ENCODE data around the gene PRSS36.
A peak's percentile ranks its signal among the peaks of the same experiment; 100 is the strongest.

DNA sequence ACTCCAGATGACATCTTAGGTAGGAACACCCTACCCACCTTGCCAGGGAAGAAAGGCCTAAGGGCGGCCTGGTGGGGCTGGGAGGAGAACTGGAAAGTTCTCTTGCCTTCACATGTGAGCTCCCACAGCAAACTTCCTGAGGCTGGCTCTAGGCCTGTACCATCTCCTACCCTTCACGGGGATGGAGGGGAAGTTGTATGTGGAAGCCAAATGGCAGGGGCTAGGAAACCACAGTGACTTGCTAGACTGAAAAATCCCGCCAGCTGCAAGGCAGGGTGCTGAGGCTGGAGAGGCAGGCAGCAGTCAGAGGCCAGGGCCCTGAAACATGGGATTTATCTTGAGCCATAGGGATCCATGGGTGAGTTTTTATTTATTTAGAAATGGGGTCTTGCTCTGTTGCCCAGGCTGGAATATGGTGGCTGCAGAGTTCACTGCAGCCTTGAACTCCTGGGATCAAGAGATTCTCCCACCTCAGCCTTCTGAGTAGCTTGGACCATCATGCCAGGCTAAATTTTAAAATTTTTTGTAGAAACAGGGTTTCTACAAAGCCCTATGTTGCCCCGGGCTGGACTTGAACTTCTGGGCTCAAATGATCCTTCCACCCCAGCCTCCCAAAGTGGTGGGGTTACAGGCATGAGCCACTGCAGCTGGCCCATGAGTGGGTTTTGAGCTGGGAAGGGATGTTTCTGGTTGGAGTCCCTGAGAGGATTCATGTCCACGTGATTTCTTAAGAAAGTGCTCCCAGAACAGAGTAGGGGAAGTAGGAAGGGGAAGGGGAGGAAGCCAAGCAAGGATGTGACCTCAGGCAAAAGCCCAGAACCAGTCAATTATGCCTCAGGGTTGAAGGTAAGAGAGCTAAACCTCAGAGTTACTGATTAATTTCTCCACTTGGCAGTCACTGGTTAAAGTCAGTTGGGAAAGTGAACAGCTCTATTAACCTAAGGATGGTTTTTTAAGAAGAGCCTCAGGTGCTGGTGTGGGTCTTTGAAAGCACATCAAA is 36.4 kb downstream of the PRSS36 start:
- TF ChIP-seq, protein P1, sequence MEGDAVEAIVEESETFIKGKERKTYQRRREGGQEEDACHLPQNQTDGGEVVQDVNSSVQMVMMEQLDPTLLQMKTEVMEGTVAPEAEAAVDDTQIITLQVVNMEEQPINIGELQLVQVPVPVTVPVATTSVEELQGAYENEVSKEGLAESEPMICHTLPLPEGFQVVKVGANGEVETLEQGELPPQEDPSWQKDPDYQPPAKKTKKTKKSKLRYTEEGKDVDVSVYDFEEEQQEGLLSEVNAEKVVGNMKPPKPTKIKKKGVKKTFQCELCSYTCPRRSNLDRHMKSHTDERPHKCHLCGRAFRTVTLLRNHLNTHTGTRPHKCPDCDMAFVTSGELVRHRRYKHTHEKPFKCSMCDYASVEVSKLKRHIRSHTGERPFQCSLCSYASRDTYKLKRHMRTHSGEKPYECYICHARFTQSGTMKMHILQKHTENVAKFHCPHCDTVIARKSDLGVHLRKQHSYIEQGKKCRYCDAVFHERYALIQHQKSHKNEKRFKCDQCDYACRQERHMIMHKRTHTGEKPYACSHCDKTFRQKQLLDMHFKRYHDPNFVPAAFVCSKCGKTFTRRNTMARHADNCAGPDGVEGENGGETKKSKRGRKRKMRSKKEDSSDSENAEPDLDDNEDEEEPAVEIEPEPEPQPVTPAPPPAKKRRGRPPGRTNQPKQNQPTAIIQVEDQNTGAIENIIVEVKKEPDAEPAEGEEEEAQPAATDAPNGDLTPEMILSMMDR (IDR thresholded peaks at IDR 0.05; ENCODE audit: insufficient read depth, low read length), result no peak
- TF ChIP-seq, protein P2, sequence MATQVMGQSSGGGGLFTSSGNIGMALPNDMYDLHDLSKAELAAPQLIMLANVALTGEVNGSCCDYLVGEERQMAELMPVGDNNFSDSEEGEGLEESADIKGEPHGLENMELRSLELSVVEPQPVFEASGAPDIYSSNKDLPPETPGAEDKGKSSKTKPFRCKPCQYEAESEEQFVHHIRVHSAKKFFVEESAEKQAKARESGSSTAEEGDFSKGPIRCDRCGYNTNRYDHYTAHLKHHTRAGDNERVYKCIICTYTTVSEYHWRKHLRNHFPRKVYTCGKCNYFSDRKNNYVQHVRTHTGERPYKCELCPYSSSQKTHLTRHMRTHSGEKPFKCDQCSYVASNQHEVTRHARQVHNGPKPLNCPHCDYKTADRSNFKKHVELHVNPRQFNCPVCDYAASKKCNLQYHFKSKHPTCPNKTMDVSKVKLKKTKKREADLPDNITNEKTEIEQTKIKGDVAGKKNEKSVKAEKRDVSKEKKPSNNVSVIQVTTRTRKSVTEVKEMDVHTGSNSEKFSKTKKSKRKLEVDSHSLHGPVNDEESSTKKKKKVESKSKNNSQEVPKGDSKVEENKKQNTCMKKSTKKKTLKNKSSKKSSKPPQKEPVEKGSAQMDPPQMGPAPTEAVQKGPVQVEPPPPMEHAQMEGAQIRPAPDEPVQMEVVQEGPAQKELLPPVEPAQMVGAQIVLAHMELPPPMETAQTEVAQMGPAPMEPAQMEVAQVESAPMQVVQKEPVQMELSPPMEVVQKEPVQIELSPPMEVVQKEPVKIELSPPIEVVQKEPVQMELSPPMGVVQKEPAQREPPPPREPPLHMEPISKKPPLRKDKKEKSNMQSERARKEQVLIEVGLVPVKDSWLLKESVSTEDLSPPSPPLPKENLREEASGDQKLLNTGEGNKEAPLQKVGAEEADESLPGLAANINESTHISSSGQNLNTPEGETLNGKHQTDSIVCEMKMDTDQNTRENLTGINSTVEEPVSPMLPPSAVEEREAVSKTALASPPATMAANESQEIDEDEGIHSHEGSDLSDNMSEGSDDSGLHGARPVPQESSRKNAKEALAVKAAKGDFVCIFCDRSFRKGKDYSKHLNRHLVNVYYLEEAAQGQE (IDR thresholded peaks at IDR 0.05; ENCODE audit: insufficient replicate concordance, low read depth), result no peak
- TF ChIP-seq POLR2AphosphoS5 (IDR thresholded peaks at IDR 0.05; ENCODE audit: low read depth), result peak; percentile 78
- no peak; the same call in 1 of the 2 replicates for TF ChIP-seq GABPA (IDR thresholded peaks at IDR 0.05; ENCODE audit: low read depth)
- TF ChIP-seq SPI1 (IDR thresholded peaks at IDR 0.05; ENCODE audit: borderline replicate concordance, low read depth), result peak; percentile 74; the same call in 1 of the 2 replicates

Data from HL-60 (cell line).